H1 (cell line): ENCODE measurements around the gene TOR4A. TPM values are rescaled to one million over a fixed set of nuclear protein-coding genes. Genes with fewer than 3 reads are reported as not detected.

Source experiments
- CTCF ChIA-PET: fragments of 300-600 bp; sonication (Branson Sonifier 250); formaldehyde crosslinking; loops from one replicate; lab custom pipeline; 2021; ENCODE audit not compliant: partially characterized antibody; lab: Charles Lee
- POLR2A ChIA-PET: fragments of 300-600 bp; sonication (Branson Sonifier 250); formaldehyde crosslinking; loops from one replicate; lab custom pipeline; 2021; ENCODE audit warnings: inconsistent platforms; ENCODE audit not compliant: partially characterized antibody; lab: Charles Lee
- DNase-seq, 2 experiments: peaks; one replicate each; pipeline versions ENCODE4 v3.0.0 to v3.0.0-alpha.2; 2010 to 2022; ENCODE audit warnings: low spot score in 2 of 2, low read depth in 1 of 2, mixed read lengths in 1 of 2
- FAIRE-seq: peaks from 2 replicates; lab custom pipeline; 2011; peaks lifted over from hg19 to GRCh38; lab: Jason Lieb, UNC
- H2AFZ ChIP-seq: 2 replicates; pipeline ENCODE4 v1.8.1; 2012; ENCODE audit warnings: low read length, inconsistent platforms
- H2AK5ac ChIP-seq: 2 replicates; pipeline ENCODE4 v1.6.1; 2013; ENCODE audit warnings: low read depth, low read length
- H2BK120ac ChIP-seq: replicated peaks from 2 replicates; pipeline ENCODE3; 2013; ENCODE audit warnings: low read depth, low read length, inconsistent platforms
- H2BK12ac ChIP-seq: 2 replicates; pipeline ENCODE4 v1.6.1; 2013; ENCODE audit warnings: low read depth, low read length
- H2BK15ac ChIP-seq: 2 replicates; pipeline ENCODE4 v1.6.1; 2013; ENCODE audit warnings: low read length
- H2BK20ac ChIP-seq: 2 replicates; pipeline ENCODE4 v1.6.1; 2013; ENCODE audit warnings: low read length
- H2BK5ac ChIP-seq: 2 replicates; pipeline ENCODE4 v1.6.1; 2013; ENCODE audit warnings: low read depth, low read length
- H3K14ac ChIP-seq: 2 replicates; pipeline ENCODE4 v1.6.1; 2013; ENCODE audit warnings: inconsistent platforms; ENCODE audit not compliant: insufficient read length
- H3K18ac ChIP-seq: 2 replicates; pipeline ENCODE4 v1.6.1; 2013; ENCODE audit warnings: low read length; ENCODE audit errors: extremely low read depth
- H3K23ac ChIP-seq: 2 replicates; pipeline ENCODE4 v1.6.1; 2013; ENCODE audit warnings: inconsistent platforms; ENCODE audit not compliant: insufficient read length
- H3K23me2 ChIP-seq: 2 replicates; pipeline ENCODE4 v1.6.1; 2013; ENCODE audit warnings: low read depth, low read length
- H3K27ac ChIP-seq: 2 replicates; pipeline ENCODE4 v1.6.1; 2011; ENCODE audit warnings: low read depth, low read length, inconsistent platforms
- H3K27me3 ChIP-seq, 4 experiments: replicated peaks in 1 of 4; 1 replicate in 1 of 4; 2 replicates in 3 of 4; pipeline versions ENCODE4 v1.6.1 to v1.8.1; 2011 to 2013; ENCODE audit warnings: low read length in 3 of 4, mild to moderate bottlenecking in 3 of 4, inconsistent platforms in 2 of 4, mixed read lengths in 2 of 4, moderate library complexity in 1 of 4; ENCODE audit not compliant: control insufficient read depth in 3 of 4, insufficient read depth in 3 of 4; ENCODE audit errors: extremely low read depth in 1 of 4
- H3K36me3 ChIP-seq, 4 experiments: 2 replicates each; pipeline versions ENCODE4 v1.6.1 to v1.8.1; 2011 to 2013; ENCODE audit warnings: mild to moderate bottlenecking in 4 of 4, low read length in 3 of 4, moderate library complexity in 2 of 4, control low read depth in 1 of 4, inconsistent platforms in 1 of 4; ENCODE audit not compliant: insufficient read depth in 4 of 4, control insufficient read depth in 2 of 4
- H3K4ac ChIP-seq: replicated peaks from 2 replicates; pipeline ENCODE3; 2013; ENCODE audit warnings: low read length, low read depth, mixed read lengths, inconsistent platforms; ENCODE audit not compliant: insufficient read length
- H3K4me1 ChIP-seq, 4 experiments: replicated peaks in 1 of 4; 1 replicate in 1 of 4; 2 replicates in 3 of 4; pipeline versions ENCODE4 v1.6.1 to v1.8.1; 2011 to 2013; ENCODE audit warnings: low read length in 3 of 4, inconsistent platforms in 2 of 4, mixed read lengths in 1 of 4; ENCODE audit not compliant: insufficient read depth in 4 of 4, control insufficient read depth in 3 of 4
- H3K4me2 ChIP-seq, 2 experiments: 2 replicates each; pipeline versions ENCODE4 v1.6.1 to v1.8.1; 2011 to 2013; ENCODE audit warnings: low read depth in 2 of 2, low read length in 2 of 2, control low read depth in 1 of 2, inconsistent platforms in 1 of 2, mild to moderate bottlenecking in 1 of 2; ENCODE audit not compliant: insufficient read depth in 1 of 2
- H3K4me3 ChIP-seq, 4 experiments: fragments of 200-600, 300-600 bp in 1 of 4; sonication (generic), shearing (Covaris generic), sonication (Bioruptor Twin) in 1 of 4; 2 replicates each; pipeline versions ENCODE4 v1.5.1 to v1.8.1; 2011 to 2016; ENCODE audit warnings: low read length in 4 of 4, low read depth in 3 of 4, control low read depth in 2 of 4, inconsistent platforms in 2 of 4, mild to moderate bottlenecking in 2 of 4, mixed read lengths in 1 of 4, moderate library complexity in 1 of 4; ENCODE audit not compliant: insufficient read depth in 2 of 4; ENCODE audit errors: extremely low read depth in 1 of 4
- H3K56ac ChIP-seq: replicated peaks from 2 replicates; pipeline ENCODE3; 2013; ENCODE audit warnings: low read depth, mild to moderate bottlenecking, mixed read lengths, low read length, inconsistent platforms; ENCODE audit not compliant: insufficient read length
- H3K79me1 ChIP-seq: 2 replicates; pipeline ENCODE4 v1.6.1; 2013; ENCODE audit warnings: low read depth, low read length, control low read depth
- H3K79me2 ChIP-seq, 2 experiments: 2 replicates each; pipeline versions ENCODE4 v1.6.1 to v1.8.1; 2012 to 2013; ENCODE audit warnings: low read length in 2 of 2, mild to moderate bottlenecking in 2 of 2, inconsistent platforms in 1 of 2; ENCODE audit not compliant: insufficient read depth in 2 of 2, control insufficient read depth in 1 of 2
- H3K9ac ChIP-seq, 4 experiments: replicated peaks in 1 of 4; 1 replicate in 1 of 4; 2 replicates in 3 of 4; pipeline versions ENCODE4 v1.6.1 to v1.8.1; 2011 to 2013; ENCODE audit warnings: low read depth in 3 of 4, low read length in 3 of 4, control low read depth in 2 of 4, mild to moderate bottlenecking in 2 of 4, moderate library complexity in 2 of 4, inconsistent platforms in 1 of 4; ENCODE audit errors: extremely low read depth in 1 of 4
- H3K9me3 ChIP-seq, 2 experiments: 2 replicates each; pipeline versions ENCODE4 v1.6.1 to v1.8.1; 2012 to 2013; ENCODE audit warnings: mild to moderate bottlenecking in 2 of 2, moderate library complexity in 2 of 2, control low read depth in 1 of 2, inconsistent platforms in 1 of 2, low read depth in 1 of 2, low read length in 1 of 2, mixed read lengths in 1 of 2; ENCODE audit not compliant: insufficient read depth in 2 of 2
- H4K20me1 ChIP-seq, 2 experiments: replicated peaks in 1 of 2; 2 replicates each; pipeline versions ENCODE3 to v1.8.1; 2011 to 2013; ENCODE audit warnings: inconsistent platforms in 2 of 2, low read length in 2 of 2, mild to moderate bottlenecking in 1 of 2; ENCODE audit not compliant: insufficient read depth in 2 of 2, control insufficient read depth in 1 of 2
- H4K5ac ChIP-seq: 2 replicates; pipeline ENCODE4 v1.6.1; 2013; ENCODE audit warnings: low read length, low read depth, mixed read lengths, inconsistent platforms; ENCODE audit not compliant: insufficient read length
- H4K8ac ChIP-seq: 2 replicates; pipeline ENCODE4 v1.8.0; 2013; ENCODE audit warnings: mild to moderate bottlenecking, moderate library complexity, low read length, inconsistent platforms; ENCODE audit not compliant: insufficient read depth; ENCODE audit errors: extremely low read depth
- H4K91ac ChIP-seq: replicated peaks from 2 replicates; pipeline ENCODE3; 2013; ENCODE audit warnings: low read length, mixed read lengths, inconsistent platforms; ENCODE audit not compliant: insufficient read length
- EGR1 ChIP-seq: IDR thresholded peaks from 2 replicates; pipeline ENCODE4 v1.6.1; 2011; ENCODE audit warnings: low read depth, low read length, borderline replicate concordance
- JUN ChIP-seq: IDR thresholded peaks from 2 replicates; pipeline ENCODE4 v1.6.1; 2011; ENCODE audit warnings: low read depth, mild to moderate bottlenecking, improper control_type of control experiment, low read length
- KDM4A ChIP-seq: IDR thresholded peaks from one replicate; pipeline ENCODE4 v1.7.1; 2012; ENCODE audit warnings: low read depth, mild to moderate bottlenecking, moderate library complexity, low read length, inconsistent platforms; ENCODE audit not compliant: severe bottlenecking
- KDM5A ChIP-seq: fragments of 200-600 bp; IDR thresholded peaks from 2 replicates; pipeline ENCODE4 v1.7.1; 2012; ENCODE audit warnings: mild to moderate bottlenecking, low read length, inconsistent platforms, mixed read lengths
- RAD21 ChIP-seq, 2 experiments: IDR thresholded peaks in 1 of 2; conservative IDR thresholded peaks in 1 of 2; 2 replicates each; pipeline ENCODE4 v1.6.1; 2011; ENCODE audit warnings: low read depth in 2 of 2, low read length in 2 of 2, improper control_type of control experiment in 1 of 2, inconsistent platforms in 1 of 2, mild to moderate bottlenecking in 1 of 2, moderate library complexity in 1 of 2
- SAP30 ChIP-seq: fragments of 300-600 bp; sonication (generic); IDR thresholded peaks from 2 replicates; pipeline ENCODE4 v1.7.1; 2012; ENCODE audit warnings: low read length, moderate library complexity, mild to moderate bottlenecking, inconsistent platforms; ENCODE audit not compliant: insufficient read depth, insufficient replicate concordance
- YY1 ChIP-seq: IDR thresholded peaks from 2 replicates; pipeline ENCODE4 v1.6.1; 2011; ENCODE audit warnings: low read depth, mild to moderate bottlenecking, low read length
- ZNF274 ChIP-seq: IDR thresholded peaks from 2 replicates; pipeline ENCODE4 v1.7.0; 2012; ENCODE audit warnings: low read length, borderline replicate concordance; ENCODE audit errors: extremely low read depth
- WGBS, 2 experiments: shearing (Covaris generic) in 1 of 2; methylation state at CpG; one replicate each; pipeline versions ENCODE4 v1.1.6 to v1.1.7; 2013 to 2015; ENCODE audit warnings: low lambda C conversion rate in 2 of 2, mixed read lengths in 2 of 2, inconsistent platforms in 1 of 2, low coverage in 1 of 2, missing lambda C conversion rate in 1 of 2; ENCODE audit not compliant: insufficient replicate concordance in 2 of 2, insufficient coverage in 1 of 2, insufficient read length in 1 of 2; ENCODE audit errors: extremely low coverage in 1 of 2, missing lambda C conversion rate in 1 of 2; 5-methylcytosine and 5-hydroxymethylcytosine counted together
- polyA plus RNA-seq, 7 experiments: library from polyadenylated mRNA; depleted of rRNA in 3 of 7; stranded (reverse) in 5 of 7; unstranded in 2 of 7; fragments of >200 nt in 5 of 7; fragments of 200-250 nt in 2 of 7; gene quantifications; 1 replicate in 5 of 7; 2 replicates in 1 of 7; 4 replicates in 1 of 7; pipeline versions ENCODE4 v1.2.1 to v1.2.3, GENCODE V29; 2011 to 2013; ENCODE audit warnings: missing spikeins in 2 of 7, mixed read lengths in 2 of 7
- total RNA-seq: library from RNA; stranded (reverse); fragmentation: NEBNext Ultra II Directional; extraction: Animal tissue kit (Norgen Biotek cat#: 25700); gene quantifications from 2 replicates; pipeline ENCODE4 v1.2.1, GENCODE V29; 2021

TOR4A gene
- total and polyA plus RNA-seq, 2 of the 8 experiments (the other 6 are each of a cell fraction or from before 2014, with no cell fraction given): 8.4 to 9.3 TPM

- DNase-seq (no peak), FAIRE-seq (no peak)
- Histone ChIP-seq H3K27ac (peak overlapping the region; percentile 83; the same call in 1 of the 2 replicates), H2AFZ (no peak overlapping the region), H2AK5ac (no peak overlapping the region), H2BK12ac (no peak overlapping the region), H4K20me1 (peaks cover 0 to 4% of the 10 kb centered on the region in 2 experiments), H3K9ac (peak overlapping the region; percentile 0 to 75 (median 62)), H3K18ac (no peak overlapping the region), H3K9me3 (no peaks in the 10 kb centered on the region), H4K8ac (peak overlapping the region; percentile 58), H2BK15ac (no peak overlapping the region), H3K4me1 (peaks cover 0 to 21% (median 16%) of the 10 kb centered on the region in 4 experiments; a peak in 5 of 7 replicates), H2BK5ac (no peak overlapping the region), H3K79me2 (peaks cover 0 to 13% of the 10 kb centered on the region in 2 experiments; a peak in 2 of 4 replicates), H2BK120ac (no peak overlapping the region), H4K91ac (no peak overlapping the region), H3K4me3 (peak overlapping the region; percentile 52 to 100 (median 82)), H3K56ac (no peak overlapping the region), H3K23ac (no peak overlapping the region), H3K4me2 (peak overlapping the region; percentile 80 to 92), H4K5ac (no peak overlapping the region), H3K36me3 (peaks cover 3 to 17% (median 12%) of the 10 kb centered on the region in 4 experiments; a peak in 6 of 8 replicates), H3K27me3 (peaks cover 0 to 7% (median 0%) of the 10 kb centered on the region in 4 experiments; a peak in 2 of 7 replicates), H2BK20ac (no peak overlapping the region), H3K14ac (no peak overlapping the region), H3K4ac (no peak overlapping the region), H3K23me2 (peaks cover 14% of the 10 kb centered on the region; the same call in 1 of the 2 replicates), H3K79me1 (peaks cover 9% of the 10 kb centered on the region)
- ChIA-PET CTCF (interaction anchor here (0.6 to 4.7 kb wide), 18 partner anchors 8 to 229 kb away, joined by 3 to 28 read pairs (median 4); partner anchors contain the start of genes ABCA2, RNF224 and TOR4A), POLR2A (interaction anchor here (1.3 to 69.9 kb wide), 5 partner anchors 1 to 47 kb away, joined by 3 to 1462 read pairs (median 5); partner anchors contain the start of genes CYSRT1, NDOR1, NELFB and RNF208)
- 11% methylated on average over 33 of the region's 51 CpGs; no CpG with 5 or more reads in 1 of the 2 experiments for WGBS, 2 experiments
- TF ChIP-seq JUN: no peak
- TF ChIP-seq SAP30: peak; percentile 43
- TF ChIP-seq KDM4A: peak; percentile 84
- TF ChIP-seq ZNF274: no peak
- no peak for TF ChIP-seq RAD21 (IDR thresholded peaks at IDR 0.05 in 1 of 2, conservative IDR thresholded peaks at IDR 0.05 in 1 of 2; ENCODE audit: low read depth in 2 of 2, low read length in 2 of 2)
- TF ChIP-seq EGR1: no peak
- peak; percentile 48 for TF ChIP-seq KDM5A
- 0 out of 2 replicates have a peak, but pooled peaks have one; percentile 66 for TF ChIP-seq YY1
Measured at GRCh38 chr9:137255448-137256114, 21.9 kb upstream of the TOR4A start.
